PFSK-1 (cell line): ENCODE data around the gene PTPDC1.

Experiments used
- FOXP2 ChIP-seq: optimal IDR thresholded peaks from 2 replicates; pipeline ENCODE3; 2011; ENCODE audit warnings: borderline replicate concordance, control low read depth, inconsistent platforms; ENCODE audit not compliant: insufficient read depth; ENCODE audit errors: extremely low read length, extremely low read depth
- POLR2AphosphoS5 ChIP-seq: IDR thresholded peaks from 2 replicates; pipeline ENCODE4 v1.6.1; 2012; ENCODE audit warnings: low read depth, mild to moderate bottlenecking, control low read depth, low read length, moderate library complexity
- REST ChIP-seq, 2 experiments: IDR thresholded peaks; 2 replicates each; pipeline versions ENCODE4 v1.6.1 to v1.8.0; 2011 to 2012; ENCODE audit warnings: low read depth in 2 of 2, low read length in 2 of 2, control low read depth in 1 of 2, inconsistent platforms in 1 of 2, mild to moderate bottlenecking in 1 of 2, moderate library complexity in 1 of 2; ENCODE audit not compliant: insufficient read depth in 1 of 2
- SIN3A ChIP-seq: IDR thresholded peaks from 2 replicates; pipeline ENCODE4 v1.6.1; 2012; ENCODE audit warnings: mild to moderate bottlenecking, low read length, moderate library complexity, borderline replicate concordance; ENCODE audit not compliant: insufficient read depth
- TAF1 ChIP-seq: IDR thresholded peaks from 2 replicates; pipeline ENCODE4 v1.6.1; 2012; ENCODE audit warnings: low read length, control low read depth, borderline replicate concordance; ENCODE audit not compliant: insufficient read depth

Gene PTPDC1

GRCh38 chr9:94056442-94056974 is 27.8 kb upstream of the PTPDC1 start:
- TF ChIP-seq POLR2AphosphoS5: no peak
- TF ChIP-seq REST (IDR thresholded peaks at IDR 0.05; ENCODE audit: insufficient read depth in 1 of 2, low read depth in 2 of 2, low read length in 2 of 2): no peak
- TF ChIP-seq SIN3A: no peak
- TF ChIP-seq FOXP2: no peak
- no peak for TF ChIP-seq TAF1

- TF ChIP-seq SIN3A: no peak
- TF ChIP-seq POLR2AphosphoS5: no peak
- no peak for TF ChIP-seq TAF1
- TF ChIP-seq FOXP2: no peak
- TF ChIP-seq REST (IDR thresholded peaks at IDR 0.05; ENCODE audit: insufficient read depth in 1 of 2, low read depth in 2 of 2, low read length in 2 of 2): no peak
Observed at GRCh38 chr9:94057918-94058317, 26.3 kb upstream of the PTPDC1 start.

- TF ChIP-seq TAF1: no peak
- no peak for TF ChIP-seq FOXP2
Observed at GRCh38 chr9:94061864-94062263, 22.4 kb upstream of the PTPDC1 start.

GRCh38 chr9:94065535-94065961 is 18.7 kb upstream of the PTPDC1 start:
- TF ChIP-seq REST (IDR thresholded peaks at IDR 0.05; ENCODE audit: insufficient read depth in 1 of 2, low read depth in 2 of 2, low read length in 2 of 2) (no peak), FOXP2 (no peak), SIN3A (no peak), POLR2AphosphoS5 (no peak), TAF1 (no peak)

- TF ChIP-seq TAF1: no peak
- no peak for TF ChIP-seq SIN3A
- no peak for TF ChIP-seq FOXP2
- TF ChIP-seq REST (IDR thresholded peaks at IDR 0.05; ENCODE audit: insufficient read depth in 1 of 2, low read depth in 2 of 2, low read length in 2 of 2): no peak
- no peak for TF ChIP-seq POLR2AphosphoS5
Observed at GRCh38 chr9:94068257-94068656, 16.0 kb upstream of the PTPDC1 start.
